Type B pancreatic cell (in vitro differentiated cells): ENCODE results near the gene PTPRU. TPM values are rescaled to one million over a fixed set of nuclear protein-coding genes. Genes with fewer than 3 reads are reported as not detected.

ENCODE experiments used
- DNase-seq: peaks from one replicate; pipeline ENCODE4 v3.0.0; 2021; ENCODE audit warnings: mixed read lengths; ENCODE audit not compliant: unreplicated experiment; ENCODE audit errors: extremely low spot score
- H3K27ac Mint-ChIP-seq: 2 replicates; pipeline ENCODE4 v1.8.0; 2021; ENCODE audit warnings: mild to moderate bottlenecking, mixed read lengths
- H3K27me3 Mint-ChIP-seq: 2 replicates; pipeline ENCODE4 v1.8.0; 2021; ENCODE audit warnings: mixed read lengths
- H3K36me3 Mint-ChIP-seq: 2 replicates; pipeline ENCODE4 v1.8.0; 2021; ENCODE audit warnings: mixed read lengths
- H3K4me1 Mint-ChIP-seq: one replicate; pipeline ENCODE4 v1.8.0; 2021; ENCODE audit warnings: mixed read lengths; ENCODE audit not compliant: unreplicated experiment
- H3K4me3 Mint-ChIP-seq: 2 replicates; pipeline ENCODE4 v1.8.0; 2021; ENCODE audit warnings: mild to moderate bottlenecking, mixed read lengths
- H3K9me3 Mint-ChIP-seq: 2 replicates; pipeline ENCODE4 v1.8.0; 2021; ENCODE audit warnings: mixed read lengths
- total RNA-seq: library from RNA; stranded (reverse); gene quantifications from 2 replicates; pipeline ENCODE4 v1.2.1, GENCODE V29; 2021; ENCODE audit warnings: low replicate concordance
- TF ChIP-seq, protein P1 (sequence below): fragments of 200-600 bp; sonication (generic); conservative IDR thresholded peaks from 2 replicates; pipeline ENCODE4 v1.5.0; 2021; ENCODE audit warnings: antibody characterized with exemption, mild to moderate bottlenecking

Gene PTPRU
- total RNA-seq, 1 donor from 2014 or later: 66.6 TPM

GRCh38 chr1:29251164-29252124 is 15.1 kb downstream of the PTPRU start:
- H3K27me3 Mint-ChIP-seq: no peaks in the 10 kb centered on the region
- peak overlapping the region; percentile 36 for H3K27ac Mint-ChIP-seq

DNA sequence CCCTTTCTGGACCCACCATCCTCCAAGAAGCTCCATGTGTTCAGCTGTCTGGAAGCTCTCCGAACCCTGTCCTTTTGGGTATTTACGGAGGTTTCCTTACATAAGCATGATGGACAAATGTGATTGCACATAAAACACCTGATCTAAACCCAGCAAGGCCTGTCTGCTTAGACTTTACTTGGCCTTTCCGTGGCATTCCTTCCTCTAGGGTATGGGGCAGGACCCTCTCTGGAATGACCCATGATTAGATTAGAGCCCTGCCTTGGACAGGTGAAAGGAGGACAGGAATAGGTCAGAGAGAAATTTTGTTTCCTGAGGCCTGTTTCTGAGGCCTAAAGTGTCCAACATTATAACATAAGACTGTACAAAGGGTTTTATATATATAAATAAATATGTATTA is 16.9 kb downstream of the PTPRU start:
- TF ChIP-seq, protein P1, sequence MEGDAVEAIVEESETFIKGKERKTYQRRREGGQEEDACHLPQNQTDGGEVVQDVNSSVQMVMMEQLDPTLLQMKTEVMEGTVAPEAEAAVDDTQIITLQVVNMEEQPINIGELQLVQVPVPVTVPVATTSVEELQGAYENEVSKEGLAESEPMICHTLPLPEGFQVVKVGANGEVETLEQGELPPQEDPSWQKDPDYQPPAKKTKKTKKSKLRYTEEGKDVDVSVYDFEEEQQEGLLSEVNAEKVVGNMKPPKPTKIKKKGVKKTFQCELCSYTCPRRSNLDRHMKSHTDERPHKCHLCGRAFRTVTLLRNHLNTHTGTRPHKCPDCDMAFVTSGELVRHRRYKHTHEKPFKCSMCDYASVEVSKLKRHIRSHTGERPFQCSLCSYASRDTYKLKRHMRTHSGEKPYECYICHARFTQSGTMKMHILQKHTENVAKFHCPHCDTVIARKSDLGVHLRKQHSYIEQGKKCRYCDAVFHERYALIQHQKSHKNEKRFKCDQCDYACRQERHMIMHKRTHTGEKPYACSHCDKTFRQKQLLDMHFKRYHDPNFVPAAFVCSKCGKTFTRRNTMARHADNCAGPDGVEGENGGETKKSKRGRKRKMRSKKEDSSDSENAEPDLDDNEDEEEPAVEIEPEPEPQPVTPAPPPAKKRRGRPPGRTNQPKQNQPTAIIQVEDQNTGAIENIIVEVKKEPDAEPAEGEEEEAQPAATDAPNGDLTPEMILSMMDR: no peak
- no peak overlapping the region for H3K4me3 Mint-ChIP-seq
- H3K27ac Mint-ChIP-seq: no peak overlapping the region
- DNase-seq: no peak
- no peaks in the 10 kb centered on the region for H3K27me3 Mint-ChIP-seq
- peaks cover 43% of the 10 kb centered on the region for H3K4me1 Mint-ChIP-seq
- H3K36me3 Mint-ChIP-seq: peaks cover 3% of the 10 kb centered on the region
- no peaks in the 10 kb centered on the region for H3K9me3 Mint-ChIP-seq

More at GRCh38 chr1:29251164-29252124, 15.1 kb downstream of the PTPRU start:
- DNase-seq: no peak
- Mint-ChIP-seq H3K4me3 (no peak overlapping the region), H3K9me3 (no peaks in the 10 kb centered on the region), H3K4me1 (peaks cover 45% of the 10 kb centered on the region), H3K36me3 (peaks cover 3% of the 10 kb centered on the region)
- TF ChIP-seq, protein P1: no peak

GRCh38 chr1:29254346-29254745 is 18.0 kb downstream of the PTPRU start:
- H3K4me3 Mint-ChIP-seq: no peak overlapping the region
- no peak for DNase-seq
- peaks cover 42% of the 10 kb centered on the region for H3K4me1 Mint-ChIP-seq
- TF ChIP-seq, protein P1: no peak
- no peaks in the 10 kb centered on the region for H3K9me3 Mint-ChIP-seq
- peaks cover 3% of the 10 kb centered on the region for H3K36me3 Mint-ChIP-seq
- H3K27me3 Mint-ChIP-seq: no peaks in the 10 kb centered on the region
- no peak overlapping the region for H3K27ac Mint-ChIP-seq

- H3K27ac Mint-ChIP-seq: no peak overlapping the region
Measured at GRCh38 chr1:29255134-29255666, 18.9 kb downstream of the PTPRU start.

GRCh38 chr1:29256394-29256793 is 20.1 kb downstream of the PTPRU start:
- TF ChIP-seq, protein P1: peak; percentile 15
- Mint-ChIP-seq H3K4me1 (peaks cover 33% of the 10 kb centered on the region), H3K9me3 (no peaks in the 10 kb centered on the region), H3K4me3 (peak overlapping the region; percentile 48), H3K27ac (peak overlapping the region; percentile 67), H3K27me3 (no peaks in the 10 kb centered on the region), H3K36me3 (peaks cover 3% of the 10 kb centered on the region)
- DNase-seq: no peak

More at GRCh38 chr1:29255134-29255666, 18.9 kb downstream of the PTPRU start:
- peaks cover 3% of the 10 kb centered on the region for H3K36me3 Mint-ChIP-seq
- no peak for DNase-seq
- no peak overlapping the region for H3K4me3 Mint-ChIP-seq
- H3K4me1 Mint-ChIP-seq: peaks cover 34% of the 10 kb centered on the region
- TF ChIP-seq, protein P1: no peak
- no peaks in the 10 kb centered on the region for H3K9me3 Mint-ChIP-seq
- H3K27me3 Mint-ChIP-seq: no peaks in the 10 kb centered on the region
